K562 (cell line): ENCODE measurements around the gene GADD45B. TPM values are rescaled to one million over a fixed set of nuclear protein-coding genes. Genes with fewer than 3 reads are reported as not detected.
A peak's percentile ranks its signal among the peaks of the same experiment; 100 is the strongest.

Source experiments
- ARID1B ChIP-seq: fragments of 450-650 bp; IDR thresholded peaks from 2 replicates; pipeline ENCODE4 v1.6.1; 2016; ENCODE audit warnings: antibody characterized with exemption, mild to moderate bottlenecking, inconsistent platforms
- BCL6 ChIP-seq: fragments of 250-450 bp; sonication (Bioruptor Pico); IDR thresholded peaks from 2 replicates; pipeline ENCODE4 v1.4.0; 2020
- EZH2 ChIP-seq: IDR thresholded peaks from 2 replicates; pipeline ENCODE4 v1.6.1; 2012; ENCODE audit warnings: low read depth, mild to moderate bottlenecking, inconsistent platforms, low read length, borderline replicate concordance
- FOXO4 ChIP-seq: fragments of 450-650 bp; formaldehyde crosslinking; IDR thresholded peaks from 2 replicates; pipeline ENCODE4 v1.4.0; 2020; ENCODE audit warnings: mild to moderate bottlenecking, moderate library complexity
- GABPB2 ChIP-seq: fragments of 250-450 bp; sonication (Bioruptor Pico); conservative IDR thresholded peaks from 2 replicates; pipeline ENCODE4 v1.5.1; 2021; ENCODE audit warnings: mild to moderate bottlenecking
- HCFC1 ChIP-seq: IDR thresholded peaks from 2 replicates; pipeline ENCODE4 v1.6.1; 2012; ENCODE audit warnings: low read depth, low read length, improper control_type of control experiment
- HMG20B ChIP-seq: fragments of 250-450 bp; sonication (Bioruptor Pico); IDR thresholded peaks from 2 replicates; pipeline ENCODE4 v1.5.0; 2021; ENCODE audit warnings: mild to moderate bottlenecking
- HNRNPLL ChIP-seq: fragments of 200-400 bp; formaldehyde crosslinking; IDR thresholded peaks from 2 replicates; pipeline ENCODE4 v1.6.1; 2017; ENCODE audit warnings: low read length, low read depth, mild to moderate bottlenecking; ENCODE audit not compliant: poor library complexity, severe bottlenecking
- ILF3 ChIP-seq: fragments of 450-650 bp; IDR thresholded peaks from 2 replicates; pipeline ENCODE4 v1.6.1; 2018; ENCODE audit warnings: antibody characterized with exemption, mild to moderate bottlenecking, moderate library complexity, borderline replicate concordance
- MECOM ChIP-seq: fragments of 250-450 bp; sonication (Bioruptor Pico); IDR thresholded peaks from 2 replicates; pipeline ENCODE4 v1.8.0; 2022; ENCODE audit warnings: inconsistent platforms
- MXI1 ChIP-seq: IDR thresholded peaks from 2 replicates; pipeline ENCODE4 v1.6.1; 2011; ENCODE audit warnings: low read depth, mild to moderate bottlenecking, improper control_type of control experiment, low read length
- PTRF ChIP-seq: fragments of 450-650 bp; IDR thresholded peaks from 2 replicates; pipeline ENCODE4 v1.6.1; 2016; ENCODE audit warnings: mild to moderate bottlenecking, missing genetic modification characterization, missing compliant biosample characterization
- RFX5 ChIP-seq: IDR thresholded peaks from 2 replicates; pipeline ENCODE4 v1.6.1; 2011; ENCODE audit warnings: low read depth, mild to moderate bottlenecking, improper control_type of control experiment, low read length
- SMAD3 ChIP-seq: fragments of 450-650 bp; formaldehyde crosslinking; conservative IDR thresholded peaks from 2 replicates; pipeline ENCODE4 v1.4.0; 2020; ENCODE audit warnings: mild to moderate bottlenecking
- SP2 ChIP-seq: IDR thresholded peaks from 2 replicates; pipeline ENCODE4 v1.6.1; 2011; ENCODE audit warnings: mild to moderate bottlenecking, low read depth, low read length, moderate library complexity; ENCODE audit not compliant: poor library complexity, severe bottlenecking; ENCODE audit errors: extremely low read depth
- VEZF1 ChIP-seq: fragments of 200-800 bp; sonication (Bioruptor generic); IDR thresholded peaks from 2 replicates; pipeline ENCODE4 v1.6.1; 2017; ENCODE audit warnings: missing genetic modification characterization, missing compliant biosample characterization
- ZNF592 ChIP-seq: fragments of 450-650 bp; IDR thresholded peaks from 2 replicates; pipeline ENCODE4 v1.6.1; 2017; ENCODE audit warnings: antibody characterized with exemption, mild to moderate bottlenecking
- polyA plus RNA-seq, 8 experiments: library from polyadenylated mRNA; depleted of rRNA in 4 of 8; stranded (reverse) in 5 of 8; unstranded in 3 of 8; fragments of >200 nt; fragmentation: Nextera tagmentation in 2 of 8; fragmentation: Illumina TruSeq in 1 of 8; extraction: Ambion mirVana in 2 of 8; extraction: Trizol in 1 of 8; gene quantifications; 2 replicates each; pipeline versions ENCODE4 v1.2.1 to v1.2.3, GENCODE V29; 2011 to 2014; ENCODE audit warnings: inconsistent platforms in 1 of 8, missing spikeins in 1 of 8
- total RNA-seq, 7 experiments: library from RNA; depleted of rRNA in 6 of 7; stranded (reverse); fragments of >200 nt in 6 of 7; fragmentation: Illumina TruSeq in 2 of 7; extraction: Trizol in 2 of 7; gene quantifications; 2 replicates each; pipeline versions ENCODE4 v1.2.1 to v1.2.3, GENCODE V29; 2011 to 2021; ENCODE audit warnings: low replicate concordance in 1 of 7

GADD45B gene
- total and polyA plus RNA-seq, 9 of the 15 experiments (the other 6 are each of a cell fraction or from before 2014, with no cell fraction given): 0.06 to 4.1 (median 2.1) TPM

- no peak for TF ChIP-seq SP2
- TF ChIP-seq EZH2: no peak
- no peak for TF ChIP-seq HMG20B (CRISPR knock-in tag)
- no peak for TF ChIP-seq FOXO4 (CRISPR knock-in tag)
- no peak for TF ChIP-seq ILF3
- 0 out of 2 replicates have a peak, but pooled peaks have one; percentile 46 for TF ChIP-seq SMAD3
- TF ChIP-seq ZNF592: no peak
- no peak for TF ChIP-seq PTRF (tag)
- no peak for TF ChIP-seq ARID1B
- TF ChIP-seq GABPB2 (CRISPR knock-in tag): no peak
- TF ChIP-seq HNRNPLL: peak; percentile 77
- no peak for TF ChIP-seq BCL6
- peak; percentile 35 for TF ChIP-seq VEZF1 (CRISPR knock-in tag)
- TF ChIP-seq HCFC1: peak; percentile 92
- TF ChIP-seq MXI1: peak; percentile 86
- TF ChIP-seq MECOM (CRISPR knock-in tag): no peak
- TF ChIP-seq RFX5: peak; percentile 10; the same call in 1 of the 2 replicates
- TF ChIP-seq, all 486 proteins: peak for 156
Measured at GRCh38 chr19:2427429-2428320, 48.3 kb upstream of the GADD45B start, which contains the start of gene TIMM13 (continued).
